ENCODE results near the gene EML6.

- TF ChIP-seq CTCF (IDR thresholded peaks at IDR 0.05; ENCODE audit: control extremely low read depth in 1 of 3, insufficient read depth in 1 of 3, low read depth in 1 of 3, low read length in 3 of 3) (no peak), RAD21 (IDR thresholded peaks at IDR 0.05 in 1 of 2, conservative IDR thresholded peaks at IDR 0.05 in 1 of 2; ENCODE audit: low read depth in 2 of 2, low read length in 2 of 2) (no peak), EP300 (IDR thresholded peaks at IDR 0.05; ENCODE audit: borderline replicate concordance in 1 of 2, low read depth in 2 of 2, low read length in 2 of 2) (no peak), POLR2A (IDR thresholded peaks at IDR 0.05; ENCODE audit: control extremely low read depth in 1 of 2, low read depth in 2 of 2, low read length in 2 of 2) (no peak), JUN (IDR thresholded peaks at IDR 0.05; ENCODE audit: low read depth, low read length) (no peak), BRCA1 (IDR thresholded peaks at IDR 0.05; ENCODE audit: low read depth, low read length) (no peak), YY1 (IDR thresholded peaks at IDR 0.05; ENCODE audit: low read depth, low read length) (no peak), RNF2 (IDR thresholded peaks at IDR 0.05; ENCODE audit: borderline replicate concordance, low read depth, low read length, missing control alignments, poor library complexity, severe bottlenecking) (no peak), SIRT6 (IDR thresholded peaks at IDR 0.05; ENCODE audit: low read length) (no peak), USF2 (IDR thresholded peaks at IDR 0.05; ENCODE audit: low read length) (no peak), MAX (IDR thresholded peaks at IDR 0.05) (no peak), SRF (IDR thresholded peaks at IDR 0.05; ENCODE audit: low read depth, low read length) (no peak), HDAC2 (IDR thresholded peaks at IDR 0.05; ENCODE audit: borderline replicate concordance in 1 of 2, low read depth in 2 of 2, low read length in 2 of 2) (no peak), KDM1A (IDR thresholded peaks at IDR 0.05; ENCODE audit: borderline replicate concordance, low read length) (no peak)
Measured at GRCh38 chr2:55019526-55020258, 296.2 kb downstream of the EML6 start.
